K562 (cell line): ENCODE results near the gene DEPP1. TPM values are rescaled to one million over a fixed set of nuclear protein-coding genes. Genes with fewer than 3 reads are reported as not detected.
A peak's percentile ranks its signal among the peaks of the same experiment; 100 is the strongest.

Experiments used
- ATAC-seq: fragments of 200-7000 bp; cut with Tn5 transposase; 3 replicates; pipeline ENCODE4 v1.9.1; 2020; ENCODE audit warnings: moderate library complexity
- BruUV-seq: library from RNA; stranded (reverse); fragments of 400-500 nt; replicated peaks from 2 replicates; lab custom pipeline; 2021; lab: Mats Ljungman, UMichigan
- CTCF ChIA-PET: fragments of 300-600 bp; formaldehyde crosslinking; extraction: SDS; loops from one replicate; lab custom pipeline; 2021; ENCODE audit warnings: low intra/inter-chr PET ratio; lab: Yijun Ruan, JAX
- POLR2A ChIA-PET: fragments of 300-600, 350-650 bp; sonication (Branson Sonifier 250); formaldehyde crosslinking; extraction: SDS; loops from one replicate; lab custom pipeline; 2021; ENCODE audit warnings: antibody characterized with exemption, inconsistent platforms; lab: Yijun Ruan, JAX
- DNase-seq, 4 experiments: peaks; one replicate each; pipeline versions ENCODE4 v3.0.0 to v3.0.0-alpha.2; 2011 to 2018; ENCODE audit warnings: low spot score in 3 of 4, mixed read lengths in 3 of 4; ENCODE audit errors: extremely low read depth in 1 of 4
- FAIRE-seq: peaks from 2 replicates; lab custom pipeline; 2011; peaks lifted over from hg19 to GRCh38; lab: Jason Lieb, UNC
- H2AFZ ChIP-seq: 2 replicates; pipeline ENCODE4 v1.6.0; 2011; ENCODE audit warnings: low read depth, low read length, control low read depth, inconsistent platforms
- H3K27ac ChIP-seq: fragments of 200-600 bp; 3 replicates; pipeline ENCODE4 v1.8.0; 2011; ENCODE audit warnings: low read depth, mild to moderate bottlenecking, control low read depth, inconsistent platforms, low read length, moderate library complexity, mixed read lengths; ENCODE audit errors: extremely low read depth
- H3K27me3 ChIP-seq, 2 experiments: fragments of 300-600 bp in 1 of 2; 2 replicates in 1 of 2; 3 replicates in 1 of 2; pipeline versions ENCODE4 v1.6.0 to v1.8.0; 2011; ENCODE audit warnings: inconsistent platforms in 2 of 2, low read length in 2 of 2, mild to moderate bottlenecking in 1 of 2, mixed read lengths in 1 of 2, moderate library complexity in 1 of 2; ENCODE audit not compliant: control insufficient read depth in 2 of 2, insufficient read depth in 2 of 2
- H3K36me3 ChIP-seq: fragments of 300-600 bp; 3 replicates; pipeline ENCODE4 v1.8.0; 2011; ENCODE audit warnings: mild to moderate bottlenecking, low read length, inconsistent platforms; ENCODE audit not compliant: control insufficient read depth, insufficient read depth
- H3K4me1 ChIP-seq, 2 experiments: fragments of 200-600 bp in 1 of 2; replicated peaks in 1 of 2; 2 replicates in 1 of 2; 3 replicates in 1 of 2; pipeline versions ENCODE4 v1.5.1 to v1.8.0; 2011; ENCODE audit warnings: inconsistent platforms in 2 of 2, low read length in 2 of 2, mild to moderate bottlenecking in 1 of 2, mixed read lengths in 1 of 2, moderate library complexity in 1 of 2; ENCODE audit not compliant: control insufficient read depth in 2 of 2, insufficient read depth in 2 of 2
- H3K4me2 ChIP-seq: 2 replicates; pipeline ENCODE4 v1.6.1; 2011; ENCODE audit warnings: low read length, control low read depth, inconsistent platforms, mixed read lengths; ENCODE audit not compliant: insufficient read depth
- H3K4me3 ChIP-seq: fragments of 200-600 bp; sonication (generic), shearing (Covaris generic); 2 replicates; pipeline ENCODE4 v1.5.1; 2016; ENCODE audit warnings: control low read depth, inconsistent platforms
- H3K79me2 ChIP-seq: fragments of 200-600 bp; 3 replicates; pipeline ENCODE4 v1.8.0; 2011; ENCODE audit warnings: low read length, inconsistent platforms; ENCODE audit not compliant: control insufficient read depth, insufficient read depth
- H3K9ac ChIP-seq, 2 experiments: 2 replicates each; pipeline versions ENCODE4 v1.6.0 to v1.6.1; 2011; ENCODE audit warnings: low read depth in 2 of 2, low read length in 2 of 2, control low read depth in 1 of 2, inconsistent platforms in 1 of 2, mild to moderate bottlenecking in 1 of 2, mixed read lengths in 1 of 2; ENCODE audit not compliant: insufficient read depth in 1 of 2
- H3K9me1 ChIP-seq: one replicate; pipeline ENCODE4 v1.6.0; 2011; ENCODE audit warnings: inconsistent platforms, mild to moderate bottlenecking, low read length, moderate library complexity; ENCODE audit not compliant: control insufficient read depth, insufficient read depth
- H3K9me3 ChIP-seq: replicated peaks from 2 replicates; pipeline ENCODE4 v1.5.1; 2011; ENCODE audit warnings: low read depth, low read length, inconsistent platforms; ENCODE audit not compliant: control insufficient read depth, insufficient read depth
- H4K20me1 ChIP-seq: replicated peaks from 2 replicates; pipeline ENCODE4 v1.6.1; 2011; ENCODE audit warnings: low read length, inconsistent platforms, mixed read lengths; ENCODE audit not compliant: control insufficient read depth, insufficient read depth
- DIDO1 ChIP-seq: fragments of 450-650 bp; IDR thresholded peaks from 2 replicates; pipeline ENCODE4 v1.6.1; 2016; ENCODE audit warnings: low read depth, missing biosample characterization, missing genetic modification characterization
- EHMT2 ChIP-seq: fragments of 450-650 bp; IDR thresholded peaks from 2 replicates; pipeline ENCODE4 v1.6.1; 2018; ENCODE audit warnings: antibody characterized with exemption
- HNRNPH1 ChIP-seq: fragments of 200-400 bp; formaldehyde crosslinking; optimal IDR thresholded peaks from 2 replicates; pipeline ENCODE3; 2017; ENCODE audit warnings: low read depth, mild to moderate bottlenecking, low read length, moderate library complexity
- KAT8 ChIP-seq: fragments of 450-650 bp; IDR thresholded peaks from 2 replicates; pipeline ENCODE4 v1.6.1; 2016; ENCODE audit warnings: low read depth, mild to moderate bottlenecking
- POLR2G ChIP-seq: fragments of 200-400 bp; formaldehyde crosslinking; IDR thresholded peaks from 2 replicates; pipeline ENCODE4 v1.6.1; 2017; ENCODE audit warnings: low read depth, mild to moderate bottlenecking, antibody characterized with exemption, low read length, moderate library complexity
- SMAD3 ChIP-seq: fragments of 450-650 bp; formaldehyde crosslinking; conservative IDR thresholded peaks from 2 replicates; pipeline ENCODE4 v1.4.0; 2020; ENCODE audit warnings: mild to moderate bottlenecking
- ZNF274 ChIP-seq: IDR thresholded peaks from 2 replicates; pipeline ENCODE4 v1.6.1; 2011; ENCODE audit warnings: low read depth, mild to moderate bottlenecking, low read length, moderate library complexity, borderline replicate concordance
- WGBS: fragments of 100-300 bp; shearing (Covaris generic); methylation state at CpG from one replicate; pipeline ENCODE4 v1.1.6; 2016; ENCODE audit warnings: low coverage, mixed read lengths; ENCODE audit not compliant: insufficient coverage; ENCODE audit errors: missing lambda C conversion rate; 5-methylcytosine and 5-hydroxymethylcytosine counted together
- in situ Hi-C: fragments of 300-500 bp; cut with MboI; formaldehyde crosslinking; loops from 4 replicates; pipeline ENCODE4 v1.15.0; 2018; ENCODE audit warnings: inconsistent platforms, mixed read lengths
- intact Hi-C: fragments of 100-400 bp; cut with micrococcal nuclease; formaldehyde crosslinking; loops from 2 replicates; pipeline ENCODE4 v1.14.2; 2022
- polyA plus RNA-seq, 8 experiments: library from polyadenylated mRNA; depleted of rRNA in 4 of 8; stranded (reverse) in 5 of 8; unstranded in 3 of 8; fragments of >200 nt; fragmentation: Nextera tagmentation in 2 of 8; fragmentation: Illumina TruSeq in 1 of 8; extraction: Ambion mirVana in 2 of 8; extraction: Trizol in 1 of 8; gene quantifications; 2 replicates each; pipeline versions ENCODE4 v1.2.1 to v1.2.3, GENCODE V29; 2011 to 2014; ENCODE audit warnings: inconsistent platforms in 1 of 8, missing spikeins in 1 of 8
- total RNA-seq, 7 experiments: library from RNA; depleted of rRNA in 6 of 7; stranded (reverse); fragments of >200 nt in 6 of 7; fragmentation: Illumina TruSeq in 2 of 7; extraction: Trizol in 2 of 7; gene quantifications; 2 replicates each; pipeline versions ENCODE4 v1.2.1 to v1.2.3, GENCODE V29; 2011 to 2021; ENCODE audit warnings: low replicate concordance in 1 of 7
- TF ChIP-seq, protein P1 (sequence below): fragments of 450-650 bp; IDR thresholded peaks from 2 replicates; pipeline ENCODE4 v1.6.1; 2016; ENCODE audit warnings: antibody characterized with exemption

DEPP1 gene
- total and polyA plus RNA-seq, 9 of the 15 experiments (the other 6 are each of a cell fraction or from before 2014, with no cell fraction given), result 0.04 to 0.54 (median 0.20) TPM; not detected in 1

DNA sequence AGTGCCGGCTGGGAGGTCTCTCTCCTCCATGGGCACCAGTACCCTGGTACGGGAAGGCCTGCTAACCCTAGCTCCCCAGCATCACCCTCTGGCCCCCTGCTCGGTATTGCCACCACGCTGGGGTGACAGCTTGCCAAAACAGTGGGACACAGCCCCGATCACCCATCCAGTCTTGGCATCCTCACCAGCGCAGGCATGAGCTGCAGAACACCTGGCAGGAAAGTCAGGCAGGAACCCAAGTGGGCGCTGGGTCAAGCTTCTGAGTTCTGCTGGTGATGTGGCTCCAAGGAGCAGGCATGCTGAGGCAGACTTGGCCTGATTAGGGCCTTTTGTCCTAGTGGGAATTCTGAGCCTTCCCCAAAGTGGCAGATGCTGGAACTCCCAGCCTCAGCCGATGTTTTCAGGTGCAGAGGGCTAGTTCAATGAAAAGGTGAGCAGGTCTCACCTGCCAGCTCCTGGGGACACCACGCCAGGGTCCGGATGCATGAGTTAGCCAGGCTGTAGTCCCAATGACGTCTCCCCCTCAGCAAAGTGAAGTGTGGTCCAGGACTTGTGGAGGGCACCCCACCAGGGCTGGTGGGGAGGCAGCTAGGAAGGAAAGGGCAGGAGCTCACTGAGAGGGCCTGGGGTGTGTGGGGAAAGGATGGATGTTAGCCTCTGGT is 13.6 kb upstream of the DEPP1 start:
- CTCF ChIA-PET, result no interaction called here
- no peak overlapping the region for H3K27ac ChIP-seq

More for the DNA sequence above, 13.6 kb upstream of the DEPP1 start:
- Histone ChIP-seq H3K9me3 (no peaks in the 10 kb centered on the region), H3K36me3 (no peaks in the 10 kb centered on the region), H4K20me1 (0 out of 2 replicates have a peak, but pooled peaks cover 3% of the 10 kb centered on the region), H3K9me1 (no peaks in the 10 kb centered on the region), H2AFZ (no peak overlapping the region), H3K27me3 (peaks cover 31 to 67% of the 10 kb centered on the region in 2 experiments), H3K9ac (peak overlapping the region in 1 of 2 experiments; percentile 21; a peak in 1 of 4 replicates), H3K4me1 (peaks cover 0 to 5% of the 10 kb centered on the region in 2 experiments; a peak in 3 of 5 replicates), H3K4me2 (no peak overlapping the region), H3K79me2 (no peaks in the 10 kb centered on the region), H3K4me3 (no peak overlapping the region)
- BruUV-seq, result no TSS peak
- in situ Hi-C loops, result no loop called here
- intact Hi-C loops, result no loop called here
- no peak for TF ChIP-seq EHMT2
- TF ChIP-seq, protein P1, sequence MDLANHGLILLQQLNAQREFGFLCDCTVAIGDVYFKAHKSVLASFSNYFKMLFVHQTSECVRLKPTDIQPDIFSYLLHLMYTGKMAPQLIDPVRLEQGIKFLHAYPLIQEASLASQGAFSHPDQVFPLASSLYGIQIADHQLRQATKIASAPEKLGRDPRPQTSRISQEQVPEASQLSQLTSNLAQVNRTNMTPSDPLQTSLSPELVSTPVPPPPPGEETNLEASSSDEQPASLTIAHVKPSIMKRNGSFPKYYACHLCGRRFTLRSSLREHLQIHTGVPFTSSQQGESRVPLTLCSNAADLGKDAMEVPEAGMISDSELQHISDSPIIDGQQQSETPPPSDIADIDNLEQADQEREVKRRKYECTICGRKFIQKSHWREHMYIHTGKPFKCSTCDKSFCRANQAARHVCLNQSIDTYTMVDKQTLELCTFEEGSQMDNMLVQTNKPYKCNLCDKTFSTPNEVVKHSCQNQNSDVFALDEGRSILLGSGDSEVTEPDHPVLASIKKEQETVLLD, result no peak
- TF ChIP-seq SMAD3 (CRISPR knock-in tag), result no peak
- TF ChIP-seq HNRNPH1, result no peak
- TF ChIP-seq DIDO1 (tag), result no peak
- TF ChIP-seq POLR2G, result no peak
- no peak for TF ChIP-seq KAT8
- no peak for TF ChIP-seq ZNF274
- POLR2A ChIA-PET, result interaction anchor here (0.7 to 1.3 kb wide), 3 partner anchors 10 to 13 kb away, joined by 3 to 4 read pairs (median 3); partner anchors contain the start of gene DEPP1
- FAIRE-seq (no peak), ATAC-seq (no peak), DNase-seq (no peak)
- 3% methylated on average over 11 of the region's 11 CpGs for WGBS
